WTC11 (cell line): Measurements from ENCODE around the gene BNIP2. TPM values are rescaled to one million over a fixed set of nuclear protein-coding genes. Genes with fewer than 3 reads are reported as not detected.

Source experiments
- ATAC-seq: fragments of 200-7000 bp; cut with Tn5 transposase; 2 replicates; pipeline ENCODE4 v1.10.0; 2021; ENCODE audit warnings: mild to moderate bottlenecking, moderate library complexity
- CTCF ChIA-PET: fragments of 300-600 bp; sonication (Branson Sonifier 250); formaldehyde crosslinking; loops from one replicate; lab custom pipeline; 2021; ENCODE audit warnings: antibody characterized with exemption; lab: Charles Lee
- POLR2A ChIA-PET: fragments of 350-600 bp; sonication (Branson Sonifier 250); formaldehyde crosslinking; loops from one replicate; lab custom pipeline; 2021; ENCODE audit warnings: antibody characterized with exemption; lab: Charles Lee
- DNase-seq: peaks from one replicate; pipeline ENCODE4 v3.0.0; 2021; ENCODE audit warnings: low spot score
- H3K27ac Mint-ChIP-seq: 2 replicates; pipeline ENCODE4 v1.8.0; 2021; ENCODE audit warnings: mixed read lengths
- H3K27me3 Mint-ChIP-seq: 2 replicates; pipeline ENCODE4 v1.8.0; 2021; ENCODE audit warnings: low read depth, mild to moderate bottlenecking, moderate library complexity, mixed read lengths
- H3K36me3 Mint-ChIP-seq: 2 replicates; pipeline ENCODE4 v1.8.0; 2021; ENCODE audit warnings: mixed read lengths
- H3K4me1 Mint-ChIP-seq: 2 replicates; pipeline ENCODE4 v1.8.0; 2022; ENCODE audit warnings: mixed read lengths
- H3K4me3 Mint-ChIP-seq: 2 replicates; pipeline ENCODE4 v1.8.0; 2021; ENCODE audit warnings: mild to moderate bottlenecking, moderate library complexity, mixed read lengths
- H3K9me3 Mint-ChIP-seq: 2 replicates; pipeline ENCODE4 v1.8.0; 2021; ENCODE audit warnings: mixed read lengths
- ATF2 ChIP-seq: sonication (generic); formaldehyde crosslinking; IDR thresholded peaks from 2 replicates; pipeline ENCODE4 v1.8.1; 2022; ENCODE audit warnings: low read depth, missing genetic modification reagents, borderline replicate concordance
- ELF4 ChIP-seq: sonication (generic); formaldehyde crosslinking; IDR thresholded peaks from 2 replicates; pipeline ENCODE4 v1.8.1; 2022; ENCODE audit warnings: low read depth, mild to moderate bottlenecking, moderate library complexity, missing genetic modification reagents
- ETV6 ChIP-seq: sonication (generic); formaldehyde crosslinking; IDR thresholded peaks from 2 replicates; pipeline ENCODE4 v1.8.1; 2022; ENCODE audit warnings: mild to moderate bottlenecking, missing genetic modification reagents
- FOXJ3 ChIP-seq: sonication (generic); formaldehyde crosslinking; IDR thresholded peaks from 2 replicates; pipeline ENCODE4 v1.9.0; 2021; ENCODE audit warnings: missing genetic modification reagents, mild to moderate bottlenecking, borderline replicate concordance
- GTF2I ChIP-seq: fragments of 250-450 bp; sonication (Bioruptor Pico); conservative IDR thresholded peaks from 2 replicates; pipeline ENCODE4 v1.4.0; 2021; ENCODE audit warnings: mild to moderate bottlenecking
- IRF2 ChIP-seq: sonication (generic); formaldehyde crosslinking; IDR thresholded peaks from 2 replicates; pipeline ENCODE4 v1.8.0; 2022; ENCODE audit warnings: low read depth, missing genetic modification reagents, borderline replicate concordance
- MXD4 ChIP-seq: fragments of 250-450 bp; sonication (Bioruptor Pico); IDR thresholded peaks from 2 replicates; pipeline ENCODE4 v1.8.0; 2021; ENCODE audit warnings: mild to moderate bottlenecking, moderate library complexity, borderline replicate concordance
- MYBL2 ChIP-seq: sonication (generic); formaldehyde crosslinking; IDR thresholded peaks from 2 replicates; pipeline ENCODE4 v1.8.1; 2023; ENCODE audit warnings: mild to moderate bottlenecking, moderate library complexity, missing genetic modification reagents
- NFATC4 ChIP-seq: fragments of 250-450 bp; sonication (Bioruptor Pico); IDR thresholded peaks from 2 replicates; pipeline ENCODE4 v1.9.0; 2021; ENCODE audit warnings: mild to moderate bottlenecking
- NR3C1 ChIP-seq: sonication (generic); formaldehyde crosslinking; conservative IDR thresholded peaks from 2 replicates; pipeline ENCODE4 v1.8.1; 2023; ENCODE audit warnings: low read depth, mild to moderate bottlenecking, missing genetic modification reagents
- RELA ChIP-seq: sonication (generic); formaldehyde crosslinking; IDR thresholded peaks from 2 replicates; pipeline ENCODE4 v1.8.1; 2022; ENCODE audit warnings: missing genetic modification reagents, mild to moderate bottlenecking, borderline replicate concordance
- TEAD1 ChIP-seq: sonication (generic); formaldehyde crosslinking; IDR thresholded peaks from 2 replicates; pipeline ENCODE4 v1.8.0; 2022; ENCODE audit warnings: mild to moderate bottlenecking, missing genetic modification reagents
- ZBTB21 ChIP-seq: sonication (generic); formaldehyde crosslinking; IDR thresholded peaks from 2 replicates; pipeline ENCODE4 v1.8.1; 2023; ENCODE audit warnings: mild to moderate bottlenecking, missing genetic modification reagents, borderline replicate concordance
- ZBTB43 ChIP-seq: sonication (generic); formaldehyde crosslinking; IDR thresholded peaks from 2 replicates; pipeline ENCODE4 v1.8.1; 2023; ENCODE audit warnings: mild to moderate bottlenecking, missing genetic modification reagents
- ZNF219 ChIP-seq: sonication (generic); formaldehyde crosslinking; IDR thresholded peaks from 2 replicates; pipeline ENCODE4 v1.8.0; 2023; ENCODE audit warnings: missing genetic modification reagents, mild to moderate bottlenecking, borderline replicate concordance
- ZNF317 ChIP-seq: sonication (generic); formaldehyde crosslinking; IDR thresholded peaks from 2 replicates; pipeline ENCODE4 v1.8.1; 2023; ENCODE audit warnings: low read depth, mild to moderate bottlenecking, moderate library complexity, missing genetic modification reagents, borderline replicate concordance
- total RNA-seq: library from RNA; stranded (reverse); gene quantifications from 3 replicates; pipeline ENCODE4 v1.2.3, GENCODE V29; 2021
- TF ChIP-seq, protein P1 (sequence below): fragments of 250-450 bp; sonication (Bioruptor Pico); IDR thresholded peaks from 2 replicates; pipeline ENCODE4 v1.9.0; 2021; ENCODE audit warnings: mild to moderate bottlenecking, borderline replicate concordance
- TF ChIP-seq, protein P2 (sequence below): sonication (generic); formaldehyde crosslinking; IDR thresholded peaks from 2 replicates; pipeline ENCODE4 v1.8.0; 2022; ENCODE audit warnings: mild to moderate bottlenecking, missing genetic modification reagents
- TF ChIP-seq, protein P3 (sequence below): fragments of 250-450 bp; sonication (Bioruptor Pico); IDR thresholded peaks from 2 replicates; pipeline ENCODE4 v1.9.0; 2021; ENCODE audit warnings: moderate library complexity, mild to moderate bottlenecking, inconsistent platforms, borderline replicate concordance
- TF ChIP-seq, protein P4 (sequence below): fragments of 250-450 bp; sonication (Bioruptor Pico); IDR thresholded peaks from 2 replicates; pipeline ENCODE4 v2.1.2; 2022; ENCODE audit warnings: mild to moderate bottlenecking, moderate library complexity
- TF ChIP-seq, protein P5 (sequence below): fragments of 250-450 bp; sonication (Bioruptor Pico); IDR thresholded peaks from 2 replicates; pipeline ENCODE4 v1.9.0; 2021; ENCODE audit warnings: mild to moderate bottlenecking

The BNIP2 gene
- total RNA-seq, 1 experiment from 2014 or later: 40.3 TPM

DNA sequence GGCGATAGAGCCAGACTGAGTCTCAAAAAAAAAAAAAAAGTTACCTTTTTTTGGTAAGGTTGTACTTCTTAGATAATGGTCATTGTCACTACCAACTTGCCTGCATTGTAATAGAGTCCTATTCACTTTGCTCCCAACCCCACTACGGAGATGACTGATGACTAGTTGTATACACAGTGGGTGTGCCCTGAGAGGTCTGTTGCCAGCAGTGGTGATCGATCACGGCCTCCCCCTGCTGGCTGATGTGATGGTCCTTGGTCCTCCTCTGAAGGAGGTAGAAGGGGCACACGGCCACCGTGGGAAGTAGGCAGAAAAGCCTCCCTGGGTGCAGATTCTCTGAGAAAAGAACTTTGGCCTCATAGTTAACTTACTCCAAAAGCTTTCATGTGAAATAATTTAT, 66.8 kb downstream of the BNIP2 start (continued):
- TF ChIP-seq NFATC4 (CRISPR knock-in tag) (no peak), ELF4 (CRISPR knock-in tag) (no peak), IRF2 (CRISPR knock-in tag) (no peak), ZBTB21 (no peak), ATF2 (no peak), MYBL2 (CRISPR knock-in tag) (no peak), NR3C1 (CRISPR knock-in tag) (no peak), RELA (CRISPR knock-in tag) (no peak)

DNA sequence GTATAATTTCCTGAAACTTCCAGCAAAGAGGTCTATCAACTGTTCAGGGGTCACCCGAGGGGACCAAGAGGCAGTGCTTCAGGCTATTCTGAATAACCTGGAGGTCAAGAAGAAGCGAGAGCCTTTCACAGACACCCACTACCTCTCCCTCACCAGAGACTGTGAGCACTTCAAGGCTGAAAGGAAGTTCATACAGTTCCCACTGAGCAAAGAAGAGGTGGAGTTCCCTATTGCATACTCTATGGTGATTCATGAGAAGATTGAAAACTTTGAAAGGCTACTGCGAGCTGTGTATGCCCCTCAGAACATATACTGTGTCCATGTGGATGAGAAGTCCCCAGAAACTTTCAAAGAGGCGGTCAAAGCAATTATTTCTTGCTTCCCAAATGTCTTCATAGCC, 70.7 kb downstream of the BNIP2 start:
- no peaks in the 10 kb centered on the region for H3K36me3 Mint-ChIP-seq
- H3K4me1 Mint-ChIP-seq: no peaks in the 10 kb centered on the region; the same call in 1 of the 2 replicates
- H3K9me3 Mint-ChIP-seq: no peaks in the 10 kb centered on the region
- CTCF ChIA-PET: interaction anchor here (1.0 kb wide), 1 partner anchor 86 kb away, joined by 3 read pairs; no protein-coding TSS in a partner anchor
- H3K4me3 Mint-ChIP-seq: no peak overlapping the region
- no peak overlapping the region for H3K27ac Mint-ChIP-seq
- no peak for ATAC-seq
- H3K27me3 Mint-ChIP-seq: peaks cover 7% of the 10 kb centered on the region
- DNase-seq: no peak
- POLR2A ChIA-PET: no interaction called here
- TF ChIP-seq, protein P1, sequence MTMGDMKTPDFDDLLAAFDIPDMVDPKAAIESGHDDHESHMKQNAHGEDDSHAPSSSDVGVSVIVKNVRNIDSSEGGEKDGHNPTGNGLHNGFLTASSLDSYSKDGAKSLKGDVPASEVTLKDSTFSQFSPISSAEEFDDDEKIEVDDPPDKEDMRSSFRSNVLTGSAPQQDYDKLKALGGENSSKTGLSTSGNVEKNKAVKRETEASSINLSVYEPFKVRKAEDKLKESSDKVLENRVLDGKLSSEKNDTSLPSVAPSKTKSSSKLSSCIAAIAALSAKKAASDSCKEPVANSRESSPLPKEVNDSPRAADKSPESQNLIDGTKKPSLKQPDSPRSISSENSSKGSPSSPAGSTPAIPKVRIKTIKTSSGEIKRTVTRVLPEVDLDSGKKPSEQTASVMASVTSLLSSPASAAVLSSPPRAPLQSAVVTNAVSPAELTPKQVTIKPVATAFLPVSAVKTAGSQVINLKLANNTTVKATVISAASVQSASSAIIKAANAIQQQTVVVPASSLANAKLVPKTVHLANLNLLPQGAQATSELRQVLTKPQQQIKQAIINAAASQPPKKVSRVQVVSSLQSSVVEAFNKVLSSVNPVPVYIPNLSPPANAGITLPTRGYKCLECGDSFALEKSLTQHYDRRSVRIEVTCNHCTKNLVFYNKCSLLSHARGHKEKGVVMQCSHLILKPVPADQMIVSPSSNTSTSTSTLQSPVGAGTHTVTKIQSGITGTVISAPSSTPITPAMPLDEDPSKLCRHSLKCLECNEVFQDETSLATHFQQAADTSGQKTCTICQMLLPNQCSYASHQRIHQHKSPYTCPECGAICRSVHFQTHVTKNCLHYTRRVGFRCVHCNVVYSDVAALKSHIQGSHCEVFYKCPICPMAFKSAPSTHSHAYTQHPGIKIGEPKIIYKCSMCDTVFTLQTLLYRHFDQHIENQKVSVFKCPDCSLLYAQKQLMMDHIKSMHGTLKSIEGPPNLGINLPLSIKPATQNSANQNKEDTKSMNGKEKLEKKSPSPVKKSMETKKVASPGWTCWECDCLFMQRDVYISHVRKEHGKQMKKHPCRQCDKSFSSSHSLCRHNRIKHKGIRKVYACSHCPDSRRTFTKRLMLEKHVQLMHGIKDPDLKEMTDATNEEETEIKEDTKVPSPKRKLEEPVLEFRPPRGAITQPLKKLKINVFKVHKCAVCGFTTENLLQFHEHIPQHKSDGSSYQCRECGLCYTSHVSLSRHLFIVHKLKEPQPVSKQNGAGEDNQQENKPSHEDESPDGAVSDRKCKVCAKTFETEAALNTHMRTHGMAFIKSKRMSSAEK (CRISPR knock-in tag): no peak
- TF ChIP-seq ETV6 (no peak), TEAD1 (no peak), MXD4 (CRISPR knock-in tag) (no peak)
- TF ChIP-seq, protein P2, sequence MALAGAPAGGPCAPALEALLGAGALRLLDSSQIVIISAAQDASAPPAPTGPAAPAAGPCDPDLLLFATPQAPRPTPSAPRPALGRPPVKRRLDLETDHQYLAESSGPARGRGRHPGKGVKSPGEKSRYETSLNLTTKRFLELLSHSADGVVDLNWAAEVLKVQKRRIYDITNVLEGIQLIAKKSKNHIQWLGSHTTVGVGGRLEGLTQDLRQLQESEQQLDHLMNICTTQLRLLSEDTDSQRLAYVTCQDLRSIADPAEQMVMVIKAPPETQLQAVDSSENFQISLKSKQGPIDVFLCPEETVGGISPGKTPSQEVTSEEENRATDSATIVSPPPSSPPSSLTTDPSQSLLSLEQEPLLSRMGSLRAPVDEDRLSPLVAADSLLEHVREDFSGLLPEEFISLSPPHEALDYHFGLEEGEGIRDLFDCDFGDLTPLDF: no peak
- TF ChIP-seq, protein P3, sequence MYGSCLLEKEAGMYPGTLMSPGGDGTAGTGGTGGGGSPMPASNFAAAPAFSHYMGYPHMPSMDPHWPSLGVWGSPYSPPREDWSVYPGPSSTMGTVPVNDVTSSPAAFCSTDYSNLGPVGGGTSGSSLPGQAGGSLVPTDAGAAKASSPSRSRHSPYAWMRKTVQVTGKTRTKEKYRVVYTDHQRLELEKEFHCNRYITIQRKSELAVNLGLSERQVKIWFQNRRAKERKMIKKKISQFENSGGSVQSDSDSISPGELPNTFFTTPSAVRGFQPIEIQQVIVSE (CRISPR knock-in tag): no peak

DNA sequence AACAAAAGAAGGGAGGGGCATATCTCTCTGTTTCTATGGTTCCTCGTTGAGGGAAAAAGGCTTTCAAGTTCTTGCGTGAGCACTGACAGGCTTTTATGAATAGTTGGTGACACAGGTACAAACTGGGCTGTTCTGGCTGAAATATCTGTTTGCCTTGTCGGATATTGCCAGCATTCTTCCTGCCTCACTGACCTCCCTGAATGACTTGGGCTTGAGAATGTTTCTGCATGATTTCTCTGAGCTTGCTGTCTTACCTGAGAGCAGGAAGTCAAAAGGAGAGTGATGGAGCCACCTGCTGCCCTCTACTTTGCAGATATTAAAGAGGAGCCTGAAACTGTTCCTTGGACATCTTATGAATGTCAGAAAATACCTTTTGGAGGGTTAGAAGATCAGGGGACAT, 72.7 kb downstream of the BNIP2 start:
- Mint-ChIP-seq H3K4me3 (no peak overlapping the region), H3K36me3 (0 out of 2 replicates have a peak, but pooled peaks cover under 1% of the 10 kb centered on the region), H3K27me3 (peaks cover 15% of the 10 kb centered on the region), H3K27ac (no peak overlapping the region), H3K4me1 (no peaks in the 10 kb centered on the region; the same call in 1 of the 2 replicates), H3K9me3 (peaks cover under 1% of the 10 kb centered on the region)
- no peak for DNase-seq
- TF ChIP-seq FOXJ3: no peak
- TF ChIP-seq ZBTB43 (CRISPR knock-in tag): no peak
- TF ChIP-seq GTF2I (CRISPR knock-in tag): no peak
- no peak for TF ChIP-seq ZNF317 (CRISPR knock-in tag)
- no peak for TF ChIP-seq NFATC4 (CRISPR knock-in tag)
- TF ChIP-seq, protein P4, sequence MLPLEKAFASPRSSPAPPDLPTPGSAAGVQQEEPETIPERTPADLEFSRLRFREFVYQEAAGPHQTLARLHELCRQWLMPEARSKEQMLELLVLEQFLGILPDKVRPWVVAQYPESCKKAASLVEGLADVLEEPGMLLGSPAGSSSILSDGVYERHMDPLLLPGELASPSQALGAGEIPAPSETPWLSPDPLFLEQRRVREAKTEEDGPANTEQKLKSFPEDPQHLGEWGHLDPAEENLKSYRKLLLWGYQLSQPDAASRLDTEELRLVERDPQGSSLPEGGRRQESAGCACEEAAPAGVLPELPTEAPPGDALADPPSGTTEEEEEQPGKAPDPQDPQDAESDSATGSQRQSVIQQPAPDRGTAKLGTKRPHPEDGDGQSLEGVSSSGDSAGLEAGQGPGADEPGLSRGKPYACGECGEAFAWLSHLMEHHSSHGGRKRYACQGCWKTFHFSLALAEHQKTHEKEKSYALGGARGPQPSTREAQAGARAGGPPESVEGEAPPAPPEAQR (CRISPR knock-in tag): no peak
- no peak for TF ChIP-seq ZNF219 (CRISPR knock-in tag)
- TF ChIP-seq, protein P5, sequence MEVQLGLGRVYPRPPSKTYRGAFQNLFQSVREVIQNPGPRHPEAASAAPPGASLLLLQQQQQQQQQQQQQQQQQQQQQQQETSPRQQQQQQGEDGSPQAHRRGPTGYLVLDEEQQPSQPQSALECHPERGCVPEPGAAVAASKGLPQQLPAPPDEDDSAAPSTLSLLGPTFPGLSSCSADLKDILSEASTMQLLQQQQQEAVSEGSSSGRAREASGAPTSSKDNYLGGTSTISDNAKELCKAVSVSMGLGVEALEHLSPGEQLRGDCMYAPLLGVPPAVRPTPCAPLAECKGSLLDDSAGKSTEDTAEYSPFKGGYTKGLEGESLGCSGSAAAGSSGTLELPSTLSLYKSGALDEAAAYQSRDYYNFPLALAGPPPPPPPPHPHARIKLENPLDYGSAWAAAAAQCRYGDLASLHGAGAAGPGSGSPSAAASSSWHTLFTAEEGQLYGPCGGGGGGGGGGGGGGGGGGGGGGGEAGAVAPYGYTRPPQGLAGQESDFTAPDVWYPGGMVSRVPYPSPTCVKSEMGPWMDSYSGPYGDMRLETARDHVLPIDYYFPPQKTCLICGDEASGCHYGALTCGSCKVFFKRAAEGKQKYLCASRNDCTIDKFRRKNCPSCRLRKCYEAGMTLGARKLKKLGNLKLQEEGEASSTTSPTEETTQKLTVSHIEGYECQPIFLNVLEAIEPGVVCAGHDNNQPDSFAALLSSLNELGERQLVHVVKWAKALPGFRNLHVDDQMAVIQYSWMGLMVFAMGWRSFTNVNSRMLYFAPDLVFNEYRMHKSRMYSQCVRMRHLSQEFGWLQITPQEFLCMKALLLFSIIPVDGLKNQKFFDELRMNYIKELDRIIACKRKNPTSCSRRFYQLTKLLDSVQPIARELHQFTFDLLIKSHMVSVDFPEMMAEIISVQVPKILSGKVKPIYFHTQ (CRISPR knock-in tag): no peak
- ChIA-PET CTCF (interaction anchor here (0.7 to 2.9 kb wide), 3 partner anchors 17 to 87 kb away, joined by 5 to 15 read pairs (median 12); no protein-coding TSS in a partner anchor), POLR2A (no interaction called here)
- no peak for ATAC-seq
